Endothelial cell of umbilical vein (primary cell): ENCODE measurements around the gene ZBTB7A. TPM values are rescaled to one million over a fixed set of nuclear protein-coding genes. Genes with fewer than 3 reads are reported as not detected.

ENCODE experiments used
- BruUV-seq: library from RNA; stranded (reverse); fragments of 400-500 nt; replicated peaks from 2 replicates; lab custom pipeline; 2021; lab: Mats Ljungman, UMichigan
- CTCF ChIA-PET: fragments of 300-600, 350-600 bp; sonication (Branson Sonifier 250); formaldehyde crosslinking; loops from one replicate; lab custom pipeline; 2021; ENCODE audit warnings: antibody characterized with exemption, inconsistent platforms; lab: Charles Lee
- POLR2A ChIA-PET: fragments of 300-600, 350-600 bp; sonication (Branson Sonifier 250); formaldehyde crosslinking; loops from one replicate; lab custom pipeline; 2021; ENCODE audit warnings: antibody characterized with exemption, inconsistent platforms; lab: Charles Lee
- DNase-seq: peaks from one replicate; pipeline ENCODE4 v3.0.0-alpha.2; 2011; ENCODE audit warnings: low read depth, low spot score
- FAIRE-seq: peaks from 2 replicates; lab custom pipeline; 2011; peaks lifted over from hg19 to GRCh38; lab: Jason Lieb, UNC
- H2AFZ ChIP-seq: 2 replicates; pipeline ENCODE4 v1.6.0; 2012; ENCODE audit warnings: low read depth, low read length, control low read depth, inconsistent platforms
- H3K27ac ChIP-seq: 2 replicates; pipeline ENCODE4 v1.5.1; 2011; ENCODE audit warnings: low read depth, mild to moderate bottlenecking, control low read depth, low read length, moderate library complexity; ENCODE audit not compliant: insufficient read depth
- H3K27me3 ChIP-seq, 2 experiments: 2 replicates each; pipeline versions ENCODE4 v1.6.0 to v1.6.1; 2011; ENCODE audit warnings: low read length in 2 of 2, mixed read lengths in 1 of 2; ENCODE audit not compliant: control insufficient read depth in 2 of 2, insufficient read depth in 2 of 2
- H3K36me3 ChIP-seq, 2 experiments: 2 replicates in 1 of 2; 3 replicates in 1 of 2; pipeline ENCODE4 v1.5.1; 2011; ENCODE audit warnings: low read length in 2 of 2, mild to moderate bottlenecking in 1 of 2, moderate library complexity in 1 of 2; ENCODE audit not compliant: control insufficient read depth in 2 of 2, insufficient read depth in 2 of 2; ENCODE audit errors: extremely low read depth in 1 of 2
- H3K4me1 ChIP-seq: 3 replicates; pipeline ENCODE4 v1.5.1; 2011; ENCODE audit warnings: mild to moderate bottlenecking, low read length; ENCODE audit not compliant: control insufficient read depth, insufficient read depth; ENCODE audit errors: extremely low read depth
- H3K4me2 ChIP-seq: 2 replicates; pipeline ENCODE4 v1.6.1; 2011; ENCODE audit warnings: low read length, control low read depth, mixed read lengths; ENCODE audit not compliant: insufficient read depth
- H3K4me3 ChIP-seq, 3 experiments: fragments of 200-600 bp in 1 of 3; sonication (generic), shearing (Covaris generic) in 1 of 3; replicated peaks in 1 of 3; 2 replicates each; pipeline ENCODE4 v1.5.1; 2011 to 2016; ENCODE audit warnings: control low read depth in 3 of 3, low read length in 3 of 3, mild to moderate bottlenecking in 2 of 3, inconsistent platforms in 1 of 3, low read depth in 1 of 3, moderate library complexity in 1 of 3; ENCODE audit not compliant: insufficient read depth in 1 of 3
- H3K79me2 ChIP-seq: 2 replicates; pipeline ENCODE4 v1.6.0; 2012; ENCODE audit warnings: low read length, inconsistent platforms; ENCODE audit not compliant: control insufficient read depth, insufficient read depth
- H3K9ac ChIP-seq: replicated peaks from 2 replicates; pipeline ENCODE3; 2011; ENCODE audit warnings: low read length, control low read depth; ENCODE audit not compliant: insufficient read depth; ENCODE audit errors: extremely low read depth
- H3K9me1 ChIP-seq: replicated peaks from 3 replicates; pipeline ENCODE4 v1.6.0; 2011; ENCODE audit warnings: mild to moderate bottlenecking, low read length; ENCODE audit not compliant: control insufficient read depth, insufficient read depth; ENCODE audit errors: extremely low read depth
- H3K9me3 ChIP-seq: replicated peaks from 2 replicates; pipeline ENCODE4 v1.5.1; 2012; ENCODE audit warnings: low read length, inconsistent platforms; ENCODE audit not compliant: control insufficient read depth, insufficient read depth
- H4K20me1 ChIP-seq: replicated peaks from 2 replicates; pipeline ENCODE3; 2011; ENCODE audit warnings: mild to moderate bottlenecking, low read length; ENCODE audit not compliant: control insufficient read depth, insufficient read depth; ENCODE audit errors: extremely low read depth
- CTCF ChIP-seq, 2 donors: IDR thresholded peaks; 1 replicate in 1 of 2; 2 replicates in 1 of 2; pipeline ENCODE4 v1.5.1; 2011; ENCODE audit warnings: low read length in 2 of 2, mild to moderate bottlenecking in 2 of 2, moderate library complexity in 2 of 2, control low read depth in 1 of 2, inconsistent platforms in 1 of 2, low read depth in 1 of 2; ENCODE audit not compliant: insufficient read depth in 1 of 2; ENCODE audit errors: extremely low read depth in 1 of 2
- EZH2 ChIP-seq: IDR thresholded peaks from 2 replicates; pipeline ENCODE4 v1.6.1; 2012; ENCODE audit warnings: borderline replicate concordance, low read depth, mild to moderate bottlenecking, moderate library complexity, low read length, inconsistent platforms; ENCODE audit not compliant: severe bottlenecking
- FOS ChIP-seq: IDR thresholded peaks from 2 replicates; pipeline ENCODE4 v1.6.1; 2011; ENCODE audit warnings: mild to moderate bottlenecking, low read length, moderate library complexity, borderline replicate concordance; ENCODE audit not compliant: insufficient read depth
- GATA2 ChIP-seq: IDR thresholded peaks from 2 replicates; pipeline ENCODE4 v1.7.0; 2011; ENCODE audit warnings: low read depth, mild to moderate bottlenecking, moderate library complexity, mixed read lengths, low read length; ENCODE audit not compliant: insufficient read length, insufficient read depth
- JUN ChIP-seq: IDR thresholded peaks from 2 replicates; pipeline ENCODE4 v1.6.1; 2011; ENCODE audit warnings: borderline replicate concordance, low read depth; ENCODE audit not compliant: insufficient read length, insufficient read depth
- MAX ChIP-seq: IDR thresholded peaks from 2 replicates; pipeline ENCODE4 v1.6.1; 2011; ENCODE audit not compliant: insufficient read depth, insufficient read length
- MYC ChIP-seq: IDR thresholded peaks from one replicate; pipeline ENCODE4 v1.6.1; 2011; ENCODE audit warnings: mild to moderate bottlenecking, low read depth, low read length
- POLR2A ChIP-seq: IDR thresholded peaks from 2 replicates; pipeline ENCODE4 v1.6.1; 2012; ENCODE audit warnings: low read depth, mild to moderate bottlenecking, control low read depth, low read length
- POLR2AphosphoS5 ChIP-seq: IDR thresholded peaks from 2 replicates; pipeline ENCODE4 v1.6.1; 2012; ENCODE audit warnings: low read depth, mild to moderate bottlenecking, control low read depth, low read length, moderate library complexity; ENCODE audit not compliant: insufficient read depth
- dilution Hi-C: fragments of 300-500 bp; cut with MboI; formaldehyde crosslinking; loops from one replicate; pipeline ENCODE4 v1.15.0; 2019; ENCODE audit warnings: low sequenced_read_pairs; ENCODE audit not compliant: extremely low pct_ligation_motif_present
- intact Hi-C: fragments of 100-400 bp; cut with micrococcal nuclease; formaldehyde crosslinking; loops from one replicate; pipeline ENCODE4 v1.10.0; 2022
- polyA plus RNA-seq, 4 experiments: library from polyadenylated mRNA; depleted of rRNA in 3 of 4; stranded (reverse) in 3 of 4; unstranded in 1 of 4; fragments of >200 nt; gene quantifications; 2 replicates each; pipeline versions ENCODE4 v1.2.1 to v1.2.3, GENCODE V29; 2011 to 2012; ENCODE audit warnings: missing spikeins in 1 of 4
- total RNA-seq: library from RNA; stranded (reverse); gene quantifications from 2 replicates; pipeline ENCODE4 v1.2.3, GENCODE V29; 2021

Gene ZBTB7A
- total and polyA plus RNA-seq, 2 donors (not counting 3 experiments of a cell fraction or from before 2014, with no cell fraction given) = 8.2 to 29.0 TPM

- dilution Hi-C loops = no loop called here
These were observed 28.8 kb upstream of the ZBTB7A start for GRCh38 chr19:4095488-4095844.

More at GRCh38 chr19:4095488-4095844, 28.8 kb upstream of the ZBTB7A start:
- no peaks in the 10 kb centered on the region for H3K9me1 ChIP-seq
- peaks cover 8 to 41% of the 10 kb centered on the region in 2 experiments for H3K36me3 ChIP-seq
- no peak overlapping the region for H3K27ac ChIP-seq
- H3K4me3 ChIP-seq = no peak overlapping the region
- H3K9me3 ChIP-seq = no peaks in the 10 kb centered on the region
- TF ChIP-seq GATA2 (no peak), POLR2A (no peak), JUN (no peak), MAX (no peak), EZH2 (no peak), POLR2AphosphoS5 (no peak), MYC (no peak), CTCF (IDR thresholded peaks at IDR 0.05; ENCODE audit: extremely low read depth in 1 of 2, insufficient read depth in 1 of 2, low read depth in 1 of 2, low read length in 2 of 2) (no peak), FOS (no peak)
- CTCF ChIA-PET = interaction anchor here (1.1 kb wide), 1 partner anchor 14 kb away, joined by 3 read pairs; no protein-coding TSS in a partner anchor
- H2AFZ ChIP-seq = no peak overlapping the region
- no peaks in the 10 kb centered on the region for H3K4me1 ChIP-seq
- H3K4me2 ChIP-seq = no peak overlapping the region
- intact Hi-C loops = no loop called here
- H4K20me1 ChIP-seq = no peaks in the 10 kb centered on the region
- DNase-seq (no peak), FAIRE-seq (no peak)
- no peaks in the 10 kb centered on the region for H3K79me2 ChIP-seq
- no TSS peak for BruUV-seq
- no peaks in the 10 kb centered on the region for H3K27me3 ChIP-seq
- H3K9ac ChIP-seq = no peak overlapping the region
- POLR2A ChIA-PET = no interaction called here
